ENCODE data around the gene WDR7.

Gene WDR7

GRCh38 chr18:56723068-56723467 lies 71.9 kb downstream of the WDR7 start:
- DNase-seq, result peak; percentile 52

GRCh38 chr18:56723706-56724105 lies 72.5 kb downstream of the WDR7 start:
- no peak for DNase-seq

- no peak for DNase-seq
Measured at GRCh38 chr18:56726906-56727305, 75.7 kb downstream of the WDR7 start.

- DNase-seq, result no peak
Measured at GRCh38 chr18:56727399-56727798, 76.2 kb downstream of the WDR7 start.

- DNase-seq, result no peak
Measured at GRCh38 chr18:56728741-56729140, 77.6 kb downstream of the WDR7 start.

GRCh38 chr18:56738184-56738583 lies 87.0 kb downstream of the WDR7 start:
- no peak for DNase-seq

- no peak for DNase-seq
Measured at GRCh38 chr18:56739731-56740130, 88.6 kb downstream of the WDR7 start.

- no peak for DNase-seq
Measured at GRCh38 chr18:56740645-56741044, 89.5 kb downstream of the WDR7 start.

GRCh38 chr18:56741685-56742084 lies 90.5 kb downstream of the WDR7 start:
- no peak for DNase-seq

- no peak for DNase-seq
Measured at GRCh38 chr18:56743115-56743514, 92.0 kb downstream of the WDR7 start.

- no peak for DNase-seq
Measured at GRCh38 chr18:56747032-56747658, 96.0 kb downstream of the WDR7 start.

- DNase-seq, result no peak
Measured at GRCh38 chr18:56747857-56748256, 96.7 kb downstream of the WDR7 start.

GRCh38 chr18:56748698-56749268 lies 97.6 kb downstream of the WDR7 start:
- DNase-seq, result peak; percentile 32

GRCh38 chr18:56756966-56757365 lies 105.8 kb downstream of the WDR7 start:
- DNase-seq, result no peak

GRCh38 chr18:56770097-56770496 lies 118.9 kb downstream of the WDR7 start:
- DNase-seq, result no peak

- no peak for DNase-seq
Measured at GRCh38 chr18:56770873-56771272, 119.7 kb downstream of the WDR7 start.

GRCh38 chr18:56775701-56776100 lies 124.5 kb downstream of the WDR7 start:
- no peak for DNase-seq

GRCh38 chr18:56787390-56787789 lies 136.2 kb downstream of the WDR7 start:
- no peak for DNase-seq

- DNase-seq, result peak; percentile 28
Measured at GRCh38 chr18:56789004-56789888, 138.1 kb downstream of the WDR7 start.

- no peak for DNase-seq
Measured at GRCh38 chr18:56789889-56790180, 138.7 kb downstream of the WDR7 start.

- DNase-seq, result no peak
Measured at GRCh38 chr18:56795381-56795780, 144.2 kb downstream of the WDR7 start.

- DNase-seq, result peak; percentile 26
Measured at GRCh38 chr18:56799756-56800155, 148.6 kb downstream of the WDR7 start.

GRCh38 chr18:56803051-56803450 lies 151.9 kb downstream of the WDR7 start:
- DNase-seq, result no peak

- DNase-seq, result peak; percentile 35
Measured at GRCh38 chr18:56804395-56804794, 153.2 kb downstream of the WDR7 start.
